ENCODE results near the gene CTR9. TPM values are rescaled to one million over a fixed set of nuclear protein-coding genes. Genes with fewer than 3 reads are reported as not detected.

CTR9 gene
- total RNA-seq, 4 donors from 2014 or later, result 27.8 to 31.8 (median 29.3) TPM

GRCh38 chr11:10798330-10798928, 47.4 kb downstream of the CTR9 start:
- H3K4me3 ChIP-seq (ENCODE audit: low read depth, poor library complexity, severe bottlenecking), result no peak overlapping the region
- intact Hi-C loops (cut with DNase I; ENCODE audit: low total_unique reads), result loop anchor here (1.0 kb wide), 1 partner anchor 40 kb away; no protein-coding TSS in a partner anchor
- 67 to 70% methylated on average over 4 of the region's 4 CpGs for whole genome bisulfite sequencing, 2 donors
- TF ChIP-seq POLR2A (IDR thresholded peaks at IDR 0.05), result no peak
- no peak for TF ChIP-seq CTCF (IDR thresholded peaks at IDR 0.05)
- DNase-seq (ENCODE audit: low spot score in 2 of 2), result no peak

- intact Hi-C loops (cut with DNase I; ENCODE audit: low total_unique reads), result no loop called here
- 93 to 97% methylated on average over 2 of the region's 2 CpGs for WGBS, 2 donors
- no peak for TF ChIP-seq CTCF (IDR thresholded peaks at IDR 0.05)
- no peak for TF ChIP-seq POLR2A (IDR thresholded peaks at IDR 0.05)
- no peak overlapping the region for H3K4me3 ChIP-seq (ENCODE audit: low read depth, poor library complexity, severe bottlenecking)
- DNase-seq (ENCODE audit: low spot score in 2 of 2), result no peak
These were observed 49.2 kb downstream of the CTR9 start for GRCh38 chr11:10800292-10800691.

GRCh38 chr11:10803676-10804075, 52.6 kb downstream of the CTR9 start:
- WGBS, 2 donors, result 59 to 67% methylated on average over 6 of the region's 6 CpGs
- no peak for TF ChIP-seq CTCF (IDR thresholded peaks at IDR 0.05)
- TF ChIP-seq POLR2A (IDR thresholded peaks at IDR 0.05), result no peak
- intact Hi-C loops (cut with DNase I; ENCODE audit: low total_unique reads), result no loop called here

GRCh38 chr11:10805741-10806140, 54.7 kb downstream of the CTR9 start:
- TF ChIP-seq POLR2A (IDR thresholded peaks at IDR 0.05), result no peak
- TF ChIP-seq CTCF (IDR thresholded peaks at IDR 0.05), result no peak
- no peak for DNase-seq (ENCODE audit: low spot score in 2 of 2)
- intact Hi-C loops (cut with DNase I; ENCODE audit: low total_unique reads), result no loop called here
- no peak overlapping the region for H3K4me3 ChIP-seq (ENCODE audit: low read depth, poor library complexity, severe bottlenecking)
- WGBS, 2 donors, result 54 to 62% methylated on average over 8 of the region's 8 CpGs

More at GRCh38 chr11:10803676-10804075, 52.6 kb downstream of the CTR9 start:
- no peak for DNase-seq (ENCODE audit: low spot score in 2 of 2)
- no peak overlapping the region for H3K4me3 ChIP-seq (ENCODE audit: low read depth, poor library complexity, severe bottlenecking)

GRCh38 chr11:10806206-10806605, 55.2 kb downstream of the CTR9 start:
- 70 to 79% methylated on average over 4 of the region's 4 CpGs for WGBS, 2 donors
- no peak for TF ChIP-seq CTCF (IDR thresholded peaks at IDR 0.05)
- TF ChIP-seq POLR2A (IDR thresholded peaks at IDR 0.05), result no peak
- intact Hi-C loops (cut with DNase I; ENCODE audit: low total_unique reads), result no loop called here
- DNase-seq (ENCODE audit: low spot score in 2 of 2), result no peak
- no peak overlapping the region for H3K4me3 ChIP-seq (ENCODE audit: low read depth, poor library complexity, severe bottlenecking)
